Endothelial cell of coronary artery (primary cell): ENCODE results near the gene ZC3H7A. TPM values are rescaled to one million over a fixed set of nuclear protein-coding genes. Genes with fewer than 3 reads are reported as not detected.

Experiments used
- total RNA-seq: library from RNA; depleted of rRNA; stranded (reverse); fragments of >200 nt; gene quantifications from 2 replicates; pipeline ENCODE4 v1.2.3, GENCODE V29; 2014

The ZC3H7A gene, protein sequence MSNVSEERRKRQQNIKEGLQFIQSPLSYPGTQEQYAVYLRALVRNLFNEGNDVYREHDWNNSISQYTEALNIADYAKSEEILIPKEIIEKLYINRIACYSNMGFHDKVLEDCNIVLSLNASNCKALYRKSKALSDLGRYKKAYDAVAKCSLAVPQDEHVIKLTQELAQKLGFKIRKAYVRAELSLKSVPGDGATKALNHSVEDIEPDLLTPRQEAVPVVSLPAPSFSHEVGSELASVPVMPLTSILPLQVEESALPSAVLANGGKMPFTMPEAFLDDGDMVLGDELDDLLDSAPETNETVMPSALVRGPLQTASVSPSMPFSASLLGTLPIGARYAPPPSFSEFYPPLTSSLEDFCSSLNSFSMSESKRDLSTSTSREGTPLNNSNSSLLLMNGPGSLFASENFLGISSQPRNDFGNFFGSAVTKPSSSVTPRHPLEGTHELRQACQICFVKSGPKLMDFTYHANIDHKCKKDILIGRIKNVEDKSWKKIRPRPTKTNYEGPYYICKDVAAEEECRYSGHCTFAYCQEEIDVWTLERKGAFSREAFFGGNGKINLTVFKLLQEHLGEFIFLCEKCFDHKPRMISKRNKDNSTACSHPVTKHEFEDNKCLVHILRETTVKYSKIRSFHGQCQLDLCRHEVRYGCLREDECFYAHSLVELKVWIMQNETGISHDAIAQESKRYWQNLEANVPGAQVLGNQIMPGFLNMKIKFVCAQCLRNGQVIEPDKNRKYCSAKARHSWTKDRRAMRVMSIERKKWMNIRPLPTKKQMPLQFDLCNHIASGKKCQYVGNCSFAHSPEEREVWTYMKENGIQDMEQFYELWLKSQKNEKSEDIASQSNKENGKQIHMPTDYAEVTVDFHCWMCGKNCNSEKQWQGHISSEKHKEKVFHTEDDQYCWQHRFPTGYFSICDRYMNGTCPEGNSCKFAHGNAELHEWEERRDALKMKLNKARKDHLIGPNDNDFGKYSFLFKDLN
- total RNA-seq: 29.4 and 53.4 TPM in 2 replicates

DNA sequence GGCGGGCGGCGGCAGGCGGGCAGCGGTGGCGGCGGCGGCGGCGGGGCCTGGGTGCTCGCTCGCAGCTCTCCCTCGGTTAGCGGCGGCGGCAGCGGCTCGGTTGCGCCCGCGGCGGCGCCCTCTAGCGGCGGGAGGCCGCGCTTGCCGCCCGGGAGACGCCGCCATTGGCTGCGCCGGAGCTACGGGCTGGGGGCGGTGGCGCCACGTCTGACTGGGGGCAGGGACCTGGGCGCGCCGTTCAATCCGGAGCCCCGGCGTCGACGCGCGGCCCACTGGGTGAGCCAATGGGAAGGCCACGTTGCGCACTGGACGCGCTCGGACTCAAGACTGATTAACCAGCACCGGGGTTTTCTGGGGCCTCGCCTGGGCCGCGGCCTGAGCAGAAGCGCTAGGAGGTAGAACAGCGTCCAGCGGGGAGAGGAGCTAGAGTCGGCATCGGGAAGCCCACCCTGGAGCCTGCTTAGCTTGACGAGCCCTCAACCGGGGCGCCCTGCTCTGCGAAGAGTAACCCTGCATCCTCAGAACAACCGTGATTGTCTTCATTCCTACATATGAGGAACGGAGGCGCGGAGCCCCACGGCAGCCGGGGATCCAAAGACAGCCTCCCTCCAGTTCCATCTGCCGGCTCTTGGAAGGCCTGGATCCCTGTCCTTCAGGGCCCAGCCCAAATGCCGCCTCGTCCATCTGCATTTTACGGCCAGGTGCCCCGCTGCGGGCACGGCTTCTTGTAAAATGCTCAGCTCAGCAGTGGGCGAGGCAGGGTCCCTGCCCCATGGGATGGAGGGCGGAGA lies at the start of gene ZC3H7A:
TSS of gene ZC3H7A (minus strand) at position 93 of the 791 bp plus-strand sequence. CDS start 14,904 bp downstream, outside the sequence.

DNA sequence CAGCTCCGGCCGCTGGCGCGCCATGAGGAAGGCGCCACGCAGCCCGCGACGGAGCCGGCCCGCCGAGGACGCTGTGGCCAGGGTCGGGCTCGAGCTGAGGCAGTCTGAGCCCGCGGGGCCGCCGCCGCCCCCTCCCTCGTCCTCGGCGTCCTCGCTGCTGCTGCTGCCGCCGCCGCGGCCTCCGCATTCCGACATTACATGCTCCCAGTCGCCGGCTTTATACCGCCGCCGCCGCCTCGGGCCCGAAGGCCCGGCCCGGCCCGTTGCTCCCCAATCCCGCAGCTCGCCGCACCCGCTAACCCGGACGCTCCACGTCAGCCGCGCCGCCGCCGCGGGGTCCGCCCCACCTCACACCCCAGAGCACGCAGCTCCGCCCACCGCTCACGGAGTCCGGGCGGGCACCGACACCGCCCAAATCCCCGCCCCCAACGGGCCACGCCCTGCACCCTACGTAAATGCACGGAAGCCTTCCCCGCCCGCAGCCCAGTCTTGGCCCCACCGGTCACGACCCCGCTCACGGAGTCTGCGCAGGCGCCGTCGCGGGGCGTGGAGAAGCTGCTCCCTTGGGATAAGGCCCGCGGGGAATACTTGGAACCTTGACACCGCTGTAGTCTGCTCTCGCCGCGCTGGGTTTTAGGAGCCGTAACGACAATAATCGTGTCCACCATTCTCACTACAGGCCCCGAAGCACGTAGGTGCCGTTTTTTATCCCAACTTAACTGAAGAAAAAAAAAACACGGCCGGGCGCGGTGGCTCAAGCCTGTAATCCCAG lies 54.3 kb downstream of the ZC3H7A start, which contains the start of gene TXNDC11:
TSS of gene TXNDC11 (minus strand) at position 322 of the 772 bp plus-strand sequence. CDS start at position 195, 127 bp downstream.

Other genes with a start within 250 kb of the ZC3H7A start
- gene LITAF, start 210.3 kb downstream of the ZC3H7A start, total RNA-seq: 0.81 and 3.3 TPM in 2 replicates
- 20.7 and 26.4 TPM in 2 replicates for gene SNN, start 128.8 kb downstream of the ZC3H7A start, total RNA-seq
- gene TXNDC11, start 54.4 kb downstream of the ZC3H7A start, total RNA-seq: 24.6 and 25.1 TPM in 2 replicates
- gene RSL1D1, start 54.3 kb upstream of the ZC3H7A start, total RNA-seq: 57.4 and 65.3 TPM in 2 replicates
- gene GSPT1, start 118.7 kb upstream of the ZC3H7A start, total RNA-seq: 58.0 and 79.6 TPM in 2 replicates
- gene NPIPB2, start 144.8 kb upstream of the ZC3H7A start, total RNA-seq: 1.3 and 4.0 TPM in 2 replicates
- not detected in 2 replicates for gene TNFRSF17, start 168.0 kb upstream of the ZC3H7A start, total RNA-seq
- 8.3 and 9.7 TPM in 2 replicates for gene SNX29, start 179.5 kb upstream of the ZC3H7A start, total RNA-seq